NCI-H1417 treated with DMSO at 0.1 percent for 48 hours (cell line): ENCODE measurements around the gene SESN2.
"Not testable (repeated sequence)": the region's sequence is repeated elsewhere in the genome, so short reads cannot be mapped to it uniquely, and the experiment has no call there.

Experiments
- DNase-seq: peaks from one replicate; lab custom pipeline; 2025; lab: John Stamatoyannopoulos, UW

Gene SESN2

GRCh38 chr1:28288487-28288886, 29.2 kb downstream of the SESN2 start:
- DNase-seq: no peak

GRCh38 chr1:28290851-28291250, 31.5 kb downstream of the SESN2 start:
- DNase-seq: no peak

- no peak for DNase-seq
Measured at GRCh38 chr1:28291711-28292110, 32.4 kb downstream of the SESN2 start.

- no peak for DNase-seq
Measured at GRCh38 chr1:28295936-28296335, 36.6 kb downstream of the SESN2 start.

- DNase-seq: no peak
Measured at GRCh38 chr1:28296401-28297261, 37.3 kb downstream of the SESN2 start.

GRCh38 chr1:28297826-28298225, 38.5 kb downstream of the SESN2 start:
- DNase-seq: no peak

- DNase-seq: no peak
Measured at GRCh38 chr1:28298438-28298837, 39.1 kb downstream of the SESN2 start.

- no peak for DNase-seq
Measured at GRCh38 chr1:28301368-28302174, 42.3 kb downstream of the SESN2 start.

- DNase-seq: no peak
Measured at GRCh38 chr1:28302247-28302646, 42.9 kb downstream of the SESN2 start.

- no peak for DNase-seq
Measured at GRCh38 chr1:28306301-28306949, 47.1 kb downstream of the SESN2 start.

- no peak for DNase-seq
Measured at GRCh38 chr1:28308750-28309149, 49.4 kb downstream of the SESN2 start.

- DNase-seq: no peak
Measured at GRCh38 chr1:28309702-28310101, 50.4 kb downstream of the SESN2 start.

- DNase-seq: no peak
Measured at GRCh38 chr1:28313702-28314546, 54.6 kb downstream of the SESN2 start.

GRCh38 chr1:28314547-28314941, 55.2 kb downstream of the SESN2 start:
- no peak for DNase-seq

GRCh38 chr1:28317014-28317413, 57.7 kb downstream of the SESN2 start:
- DNase-seq: no peak

GRCh38 chr1:28322194-28322593, 62.9 kb downstream of the SESN2 start:
- DNase-seq: peak; percentile 44

GRCh38 chr1:28323720-28324119, 64.4 kb downstream of the SESN2 start:
- no peak for DNase-seq

GRCh38 chr1:28326515-28326914, 67.2 kb downstream of the SESN2 start:
- no peak for DNase-seq

- no peak for DNase-seq
Measured at GRCh38 chr1:28326984-28327383, 67.7 kb downstream of the SESN2 start.

GRCh38 chr1:28327431-28327830, 68.1 kb downstream of the SESN2 start:
- not testable (repeated sequence) for DNase-seq

GRCh38 chr1:28328228-28328648, 68.9 kb downstream of the SESN2 start:
- no peak for DNase-seq
